Lung (tissue), 16 donors: ENCODE results near the gene BOD1L1. TPM values are rescaled to one million over a fixed set of nuclear protein-coding genes. Genes with fewer than 3 reads are reported as not detected.

ENCODE experiments used
- ATAC-seq: fragments of 200-7000 bp; cut with Tn5 transposase; one replicate; pipeline ENCODE4 v1.9.1; 2020; ENCODE audit warnings: moderate number of reproducible peaks; ENCODE audit not compliant: insufficient read depth, low FRiP score
- DNase-seq, 3 donors: peaks; one replicate each; pipeline ENCODE4 v3.0.0-alpha.2; 2013 to 2017
- H3K27ac ChIP-seq, 2 donors: one replicate each; pipeline ENCODE4 v1.5.1; 2013; ENCODE audit warnings: mild to moderate bottlenecking in 2 of 2, moderate library complexity in 2 of 2, control low read depth in 1 of 2, inconsistent platforms in 1 of 2, low read depth in 1 of 2, low read length in 1 of 2
- H3K27me3 ChIP-seq, 3 donors: one replicate each; pipeline ENCODE4 v1.5.1; 2013; ENCODE audit warnings: low read length in 2 of 3; ENCODE audit not compliant: control insufficient read depth in 3 of 3, insufficient read depth in 3 of 3
- H3K36me3 ChIP-seq, 4 donors: one replicate each; pipeline ENCODE4 v1.5.1; 2013; ENCODE audit warnings: low read length in 4 of 4, mild to moderate bottlenecking in 1 of 4, moderate library complexity in 1 of 4; ENCODE audit not compliant: control insufficient read depth in 4 of 4, insufficient read depth in 4 of 4
- H3K4me1 ChIP-seq, 5 donors: one replicate each; pipeline ENCODE4 v1.5.1; 2013; ENCODE audit warnings: low read length in 5 of 5, mild to moderate bottlenecking in 2 of 5, moderate library complexity in 1 of 5; ENCODE audit not compliant: control insufficient read depth in 5 of 5, insufficient read depth in 5 of 5
- H3K4me3 ChIP-seq: one replicate; pipeline ENCODE4 v1.5.1; 2013; ENCODE audit warnings: mild to moderate bottlenecking, control low read depth, moderate library complexity
- H3K9ac ChIP-seq, 2 donors: one replicate each; pipeline ENCODE4 v1.5.1; 2013; ENCODE audit warnings: low read length in 2 of 2, control low read depth in 1 of 2; ENCODE audit not compliant: insufficient read depth in 1 of 2
- H3K9me3 ChIP-seq, 4 donors: one replicate each; pipeline ENCODE4 v1.5.1; 2013; ENCODE audit warnings: low read length in 3 of 4, mild to moderate bottlenecking in 1 of 4, moderate library complexity in 1 of 4; ENCODE audit not compliant: control insufficient read depth in 4 of 4, insufficient read depth in 3 of 4
- CTCF ChIP-seq: IDR thresholded peaks from 2 replicates; pipeline ENCODE4 v1.5.1; 2012; ENCODE audit warnings: mild to moderate bottlenecking; ENCODE audit errors: control extremely low read depth, extremely low read depth
- WGBS, 2 donors: extraction: QIAGEN DNeasy Blood & Tissue Kit; methylation state at CpG; one replicate each; pipeline ENCODE4 v1.1.7; 2013; 5-methylcytosine and 5-hydroxymethylcytosine counted together
- long read RNA-seq, 5 donors: transcript quantifications; one replicate each; lab custom pipeline, GENCODE V29; 2026
- polyA plus RNA-seq, 2 donors: library from polyadenylated mRNA; stranded (reverse); fragments of 200-250 nt; gene quantifications; one replicate each; pipeline ENCODE4 v1.2.1, GENCODE V29; 2013
- total RNA-seq, 2 donors: library from RNA; depleted of rRNA in 1 of 2; stranded (reverse); fragments of >200 nt in 1 of 2; gene quantifications; one replicate each; pipeline ENCODE4 v1.2.1, GENCODE V29; 2014 to 2021
- donor health status: control.
- donor health status: control.
- donor health status: Bipolar disorder and iron deficiency.
- donor health status: healthy.
- donor health status: DM: yes; HTN: yes; CAD: no.

Gene BOD1L1
- 10 to 100 TPM; 30.1 to 83.9 TPM for total RNA-seq
- 10 to 100 TPM in 1 of 2 donors, 1 to 10 TPM in 1; 8.5 to 17.8 TPM for polyA plus RNA-seq
- long read RNA-seq, donor 1, partial matches to known transcripts, result 26 of 27 reads
- long read RNA-seq, donor 1, other reads (novel, unspliced or antisense), result 0 of 27 reads
- long read RNA-seq, donor 2, result 0 reads
- long read RNA-seq, donor 3, partial matches to known transcripts, result 0 of 1 reads
- long read RNA-seq, donor 3, other reads (novel, unspliced or antisense), result 0 of 1 reads
- long read RNA-seq, donor 4, result 0 reads
- long read RNA-seq, donor 5, partial matches to known transcripts, result 13 of 14 reads
- long read RNA-seq, donor 5, other reads (novel, unspliced or antisense), result 0 of 14 reads

GRCh38 chr4:13627606-13628311 lies at the start of gene BOD1L1:
Gene BOD1L1, minus strand, starts transcription at chr4:13627725. Its CDS starts 138 bp downstream, at chr4:13627587.
- Histone ChIP-seq H3K27ac (peak within 1 kb of the TSS; percentile 94 to 96), H3K27me3 (peaks cover 0 to 1% (median 0%) of the 10 kb centered on the region in 3 donors), H3K9ac (peak within 1 kb of the TSS; percentile 83 to 99), H3K9me3 (no peaks in the 10 kb centered on the region), H3K36me3 (no peaks in the 10 kb centered on the region), H3K4me1 (peaks cover 3 to 16% (median 9%) of the 10 kb centered on the region in 5 donors), H3K4me3 (peak within 1 kb of the TSS; percentile 93)
- ATAC-seq (peak; percentile 96), DNase-seq (peak; percentile 92 to 97 (median 94))
- TF ChIP-seq CTCF, result no peak
- 0% methylated on average over 54 to 55 of the region's 55 CpGs for WGBS, 2 donors

GRCh38 chr4:13674971-13675370 lies 47.4 kb upstream of the BOD1L1 start:
- DNase-seq, result no peak
- H3K4me3 ChIP-seq, result no peak overlapping the region

GRCh38 chr4:13673167-13673566 lies 45.6 kb upstream of the BOD1L1 start:
- peaks cover 0 to 8% (median under 1%) of the 10 kb centered on the region in 4 donors for H3K9me3 ChIP-seq
- ATAC-seq, result no peak
- H3K27ac ChIP-seq, result no peak overlapping the region
- H3K4me1 ChIP-seq, result peaks cover 0 to 12% (median 0%) of the 10 kb centered on the region in 5 donors
- no peak for TF ChIP-seq CTCF
- H3K27me3 ChIP-seq, result no peaks in the 10 kb centered on the region
- DNase-seq, result no peak
- H3K4me3 ChIP-seq, result no peak overlapping the region
- no peaks in the 10 kb centered on the region for H3K36me3 ChIP-seq
- no peak overlapping the region for H3K9ac ChIP-seq

More at GRCh38 chr4:13674971-13675370, 47.4 kb upstream of the BOD1L1 start:
- no peak for ATAC-seq
- Histone ChIP-seq H3K27me3 (no peaks in the 10 kb centered on the region), H3K27ac (no peak overlapping the region), H3K9ac (no peak overlapping the region), H3K4me1 (peaks cover 0 to 6% (median 0%) of the 10 kb centered on the region in 5 donors), H3K9me3 (peaks cover 0 to 10% (median under 1%) of the 10 kb centered on the region in 4 donors), H3K36me3 (no peaks in the 10 kb centered on the region)
- no peak for TF ChIP-seq CTCF
- 68 to 88% methylated on average over 1 of the region's 1 CpG for WGBS, 2 donors
